Right cardiac atrium (tissue), 5 donors: ENCODE data around the gene PPFIBP1. TPM values are rescaled to one million over a fixed set of nuclear protein-coding genes. Genes with fewer than 3 reads are reported as not detected.

Experiments used
- ATAC-seq, 2 donors: fragments of 200-7000 bp; cut with Tn5 transposase; one replicate each; pipeline versions ENCODE4 v1.8.0 to v1.9.1; 2020; ENCODE audit warnings: moderate library complexity in 2 of 2, mild to moderate bottlenecking in 1 of 2
- DNase-seq, 3 donors: peaks; one replicate each; pipeline ENCODE4 v3.0.0-alpha.2; 2020
- H3K27ac ChIP-seq: one replicate; pipeline ENCODE4 v1.5.1; 2013; ENCODE audit warnings: mild to moderate bottlenecking, low read length, control low read depth, moderate library complexity
- H3K27me3 ChIP-seq: one replicate; pipeline ENCODE4 v1.6.1; 2013; ENCODE audit not compliant: control insufficient read depth, insufficient read depth
- H3K4me1 ChIP-seq: one replicate; pipeline ENCODE4 v1.6.1; 2013; ENCODE audit warnings: low read length; ENCODE audit not compliant: control insufficient read depth, insufficient read depth
- H3K4me3 ChIP-seq: one replicate; pipeline ENCODE4 v1.5.1; 2013; ENCODE audit warnings: low read length, control low read depth
- H3K9me3 ChIP-seq: one replicate; pipeline ENCODE4 v1.6.1; 2013; ENCODE audit warnings: low read length; ENCODE audit not compliant: control insufficient read depth
- WGBS: extraction: QIAGEN DNeasy Blood & Tissue Kit; methylation state at CpG from one replicate; pipeline ENCODE4 v1.1.7; 2013; 5-methylcytosine and 5-hydroxymethylcytosine counted together
- intact Hi-C, 4 donors: fragments of 100-400 bp; cut with DNase I; formaldehyde crosslinking; loops; one replicate each; pipeline versions ENCODE4 v1.11.0 to v1.14.0; 2022 to 2023
- polyA plus RNA-seq: library from polyadenylated mRNA; stranded (reverse); fragments of 200-250 nt; gene quantifications from one replicate; pipeline ENCODE4 v1.2.3, GENCODE V29; 2013
- total RNA-seq, 4 donors: library from RNA; stranded (reverse); fragmentation: NEBNext Ultra II Directional; extraction: Animal tissue kit (Norgen Biotek cat#: 25700); gene quantifications; one replicate each; pipeline ENCODE4 v1.2.1, GENCODE V29; 2021
- donor health status: healthy with polysubstance abuse.
- donor health status: DM: no; HTN: yes; CAD: no.
- donor health status: DM: no; HTN: no; CAD: no.
- donor health status: DM: no; HTN: yes; CAD: no; lungs with severe emphysema.
- donor health status: DM: yes; HTN: yes; CAD: no.

The PPFIBP1 gene
- total and polyA plus RNA-seq, 5 donors = 26.4 to 176 (median 88.7) TPM

DNA sequence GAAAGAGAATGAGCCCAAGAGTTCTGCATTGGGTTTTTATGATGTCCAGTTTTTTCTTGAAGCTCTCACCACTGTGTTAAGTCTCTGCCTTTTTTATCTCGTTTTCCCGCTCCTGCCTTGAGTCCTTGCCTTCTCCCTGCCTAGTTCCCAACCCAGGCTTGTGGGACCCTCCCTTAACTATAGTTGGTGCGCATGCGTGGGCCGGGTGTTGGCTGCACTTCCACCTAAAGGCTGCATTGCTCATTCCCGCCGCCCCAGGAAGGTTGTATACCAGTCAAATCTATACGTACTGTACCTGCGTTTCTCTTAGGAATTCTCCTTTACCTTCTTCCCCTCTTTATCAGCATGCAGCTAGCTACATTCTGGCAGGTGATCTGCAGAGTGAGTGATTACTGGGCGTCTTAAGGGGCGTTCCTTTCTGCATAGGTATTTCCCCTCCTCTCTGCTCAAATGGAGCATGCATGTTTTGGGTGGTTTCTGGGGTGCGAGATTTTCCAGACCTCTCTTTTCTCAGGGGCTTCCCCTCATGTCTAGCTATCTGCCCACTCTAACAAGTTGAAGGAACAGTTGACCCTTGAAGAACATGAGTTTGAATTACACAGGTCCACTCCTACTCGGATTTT, 165.7 kb downstream of the PPFIBP1 start:
- 94% methylated on average over 13 of the region's 13 CpGs for WGBS
- Histone ChIP-seq H3K27me3 (no peaks in the 10 kb centered on the region), H3K9me3 (no peaks in the 10 kb centered on the region), H3K4me1 (no peaks in the 10 kb centered on the region), H3K27ac (no peak overlapping the region), H3K4me3 (no peak overlapping the region)
- DNase-seq = no peak
- peak in 1 of 2 donors; percentile 13 for ATAC-seq
- intact Hi-C loops = no loop called here

DNA sequence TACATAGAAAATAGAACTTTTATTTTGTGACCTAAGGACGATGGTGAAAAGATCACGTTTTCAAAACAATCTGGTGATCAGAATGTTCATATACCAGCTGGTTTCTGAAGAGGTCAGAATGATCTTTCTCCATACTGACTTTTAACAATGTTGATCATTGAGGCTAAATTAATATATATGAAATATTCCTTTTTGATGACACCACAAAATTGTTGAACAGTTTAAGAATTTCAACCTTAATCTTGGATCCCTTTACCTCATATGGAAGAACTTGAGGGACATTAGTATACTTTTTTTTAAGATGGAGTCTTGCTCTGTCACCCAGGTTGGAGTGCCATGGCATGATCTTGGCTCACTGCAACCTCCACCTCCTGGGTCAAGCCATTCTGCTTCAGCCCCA, 169.4 kb downstream of the PPFIBP1 start:
- H3K4me1 ChIP-seq = no peaks in the 10 kb centered on the region
- no peaks in the 10 kb centered on the region for H3K9me3 ChIP-seq
- intact Hi-C loops = no loop called here
- DNase-seq = no peak
- no peak overlapping the region for H3K27ac ChIP-seq
- no peak for ATAC-seq
- no peaks in the 10 kb centered on the region for H3K27me3 ChIP-seq
- H3K4me3 ChIP-seq = no peak overlapping the region
- 85% methylated on average over 2 of the region's 2 CpGs for WGBS

DNA sequence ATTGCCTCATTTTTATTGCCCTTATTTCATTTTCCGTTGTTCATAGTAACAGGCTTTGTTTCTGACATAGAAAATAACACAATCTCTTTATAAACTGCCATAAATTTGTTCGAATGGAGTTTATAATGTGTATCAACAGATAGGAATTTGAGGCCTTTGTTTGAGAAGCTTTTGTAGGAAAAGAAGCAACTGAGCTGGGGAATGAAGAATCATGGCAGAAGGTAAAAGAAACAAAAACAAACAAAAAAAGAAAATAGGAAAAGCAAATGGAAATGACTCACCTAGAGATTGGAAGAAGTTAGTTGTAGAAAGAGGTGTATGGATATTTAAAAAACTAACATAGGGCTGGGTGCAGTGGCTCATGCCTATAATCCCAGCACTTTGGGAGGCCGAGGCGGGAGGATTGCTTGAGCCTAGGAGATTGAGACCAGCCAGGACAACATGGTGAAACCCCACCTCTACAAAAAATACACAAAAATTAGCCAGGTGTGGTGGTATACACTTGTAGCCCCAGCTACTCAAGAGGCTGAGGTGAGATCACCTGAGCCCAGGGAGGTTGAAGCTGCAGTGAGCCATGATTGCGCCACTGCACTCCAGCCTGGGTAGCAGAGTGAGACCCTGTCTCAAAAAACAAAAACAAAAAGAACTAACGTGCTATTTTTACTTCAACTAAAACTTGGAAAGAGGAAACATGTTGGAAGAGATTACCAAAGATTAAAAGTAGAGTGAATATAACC, 171.7 kb downstream of the PPFIBP1 start:
- Histone ChIP-seq H3K4me1 (no peaks in the 10 kb centered on the region), H3K4me3 (no peak overlapping the region), H3K27ac (no peak overlapping the region), H3K27me3 (no peaks in the 10 kb centered on the region), H3K9me3 (no peaks in the 10 kb centered on the region)
- 87% methylated on average over 6 of the region's 6 CpGs for WGBS
- intact Hi-C loops = no loop called here
- no peak for DNase-seq
- no peak for ATAC-seq

DNA sequence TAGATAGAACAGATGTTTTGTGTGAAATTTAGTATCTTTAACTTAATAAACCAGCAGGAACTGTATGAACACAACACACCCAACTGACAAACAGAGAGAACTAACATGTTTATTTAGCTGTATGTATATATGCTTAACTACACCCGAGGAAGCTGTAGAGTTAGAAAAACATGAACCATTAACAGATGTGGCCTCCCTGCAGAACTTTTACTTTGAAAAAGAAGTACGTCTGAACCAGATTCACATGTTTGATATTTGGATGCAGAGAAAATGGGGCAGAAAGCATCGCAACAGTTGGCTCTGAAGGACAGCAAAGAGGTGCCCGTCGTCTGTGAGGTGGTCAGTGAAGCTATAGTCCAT, 172.3 kb downstream of the PPFIBP1 start, which contains the start of gene REP15:
Gene REP15, plus strand, starts transcription at position 155 of the 360 bp plus-strand sequence. Its CDS starts 116 bp downstream, at position 271.
- Histone ChIP-seq H3K27me3 (no peaks in the 10 kb centered on the region), H3K4me1 (no peaks in the 10 kb centered on the region), H3K4me3 (no peak within 1 kb of the TSS), H3K9me3 (no peaks in the 10 kb centered on the region), H3K27ac (no peak within 1 kb of the TSS)
- DNase-seq (no peak), ATAC-seq (no peak)
- intact Hi-C loops = no loop called here
- 82% methylated on average over 5 of the region's 5 CpGs for WGBS

DNA sequence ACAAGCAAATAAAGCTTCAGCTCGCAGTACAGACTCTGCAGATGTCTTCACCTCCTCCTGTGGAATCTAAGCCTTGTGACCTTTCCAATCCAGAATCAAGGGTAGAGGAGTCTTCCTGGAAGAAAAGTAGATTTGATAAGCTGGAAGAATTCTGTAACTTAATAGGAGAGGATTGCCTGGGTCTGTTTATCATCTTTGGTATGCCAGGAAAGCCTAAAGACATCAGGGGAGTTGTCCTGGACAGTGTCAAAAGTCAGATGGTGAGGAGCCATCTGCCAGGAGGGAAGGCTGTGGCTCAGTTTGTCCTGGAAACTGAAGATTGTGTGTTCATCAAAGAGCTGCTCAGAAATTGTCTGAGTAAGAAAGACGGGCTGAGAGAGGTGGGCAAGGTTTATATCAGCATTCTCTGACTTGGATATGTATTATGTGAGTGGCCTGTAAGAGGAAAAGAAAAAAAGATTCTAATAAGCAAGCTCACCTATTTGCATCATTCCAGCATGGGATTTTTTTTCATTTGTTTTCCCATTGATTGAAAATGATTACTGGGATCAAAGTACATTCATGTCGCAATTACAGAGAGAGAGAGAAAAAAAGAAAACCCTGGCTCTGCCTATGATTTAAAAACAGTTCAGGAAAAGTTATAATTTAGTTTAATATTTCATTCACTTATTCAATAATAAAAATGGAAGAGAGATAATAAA, 173.0 kb downstream of the PPFIBP1 start:
- Histone ChIP-seq H3K9me3 (no peaks in the 10 kb centered on the region), H3K4me1 (no peaks in the 10 kb centered on the region), H3K27ac (no peak overlapping the region), H3K4me3 (no peak overlapping the region), H3K27me3 (no peaks in the 10 kb centered on the region)
- ATAC-seq = no peak
- intact Hi-C loops = no loop called here
- no peak for DNase-seq
- WGBS = 81% methylated on average over 3 of the region's 3 CpGs

DNA sequence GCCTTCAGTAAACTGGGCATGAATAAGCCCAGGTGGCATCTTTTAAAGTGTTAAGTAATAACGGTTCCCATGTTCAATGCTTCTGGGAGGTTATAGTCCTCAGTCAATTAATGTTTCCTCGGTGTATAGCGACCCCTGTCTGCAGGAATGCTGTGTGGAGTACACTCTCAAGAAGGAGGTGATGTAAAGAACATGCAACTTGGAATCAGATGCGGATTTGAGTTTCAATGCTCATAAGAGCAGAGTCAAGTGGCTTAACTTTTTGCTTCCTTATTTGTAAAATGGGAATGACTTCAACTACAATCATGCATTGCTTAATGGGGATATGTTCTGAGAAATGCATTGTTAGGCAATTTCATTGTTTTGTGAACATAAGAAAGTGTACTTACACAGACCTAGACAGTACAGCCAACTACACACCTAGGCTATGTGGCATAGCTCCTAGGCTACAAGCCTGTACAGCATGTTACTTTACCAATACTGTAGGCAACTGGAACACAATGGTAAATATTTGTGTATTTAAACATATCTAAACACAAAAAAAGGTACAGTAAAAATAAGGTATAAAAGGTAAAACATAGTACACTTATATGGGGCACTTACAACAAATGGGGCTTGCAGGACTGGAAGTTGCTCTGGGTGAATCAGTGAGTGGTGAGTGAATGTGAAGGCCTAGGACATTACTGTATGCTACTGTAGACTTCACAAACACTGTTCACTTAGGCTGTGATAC, 179.9 kb downstream of the PPFIBP1 start:
- peak; percentile 80 to 81 for ATAC-seq
- no peaks in the 10 kb centered on the region for H3K4me1 ChIP-seq
- 5% methylated on average over 4 of the region's 4 CpGs for WGBS
- peak in 2 of 3 donors; percentile 45 to 64 for DNase-seq
- H3K4me3 ChIP-seq = no peak overlapping the region
- no peaks in the 10 kb centered on the region for H3K27me3 ChIP-seq
- H3K27ac ChIP-seq = no peak overlapping the region
- intact Hi-C loops = no loop called here
- H3K9me3 ChIP-seq = no peaks in the 10 kb centered on the region

DNA sequence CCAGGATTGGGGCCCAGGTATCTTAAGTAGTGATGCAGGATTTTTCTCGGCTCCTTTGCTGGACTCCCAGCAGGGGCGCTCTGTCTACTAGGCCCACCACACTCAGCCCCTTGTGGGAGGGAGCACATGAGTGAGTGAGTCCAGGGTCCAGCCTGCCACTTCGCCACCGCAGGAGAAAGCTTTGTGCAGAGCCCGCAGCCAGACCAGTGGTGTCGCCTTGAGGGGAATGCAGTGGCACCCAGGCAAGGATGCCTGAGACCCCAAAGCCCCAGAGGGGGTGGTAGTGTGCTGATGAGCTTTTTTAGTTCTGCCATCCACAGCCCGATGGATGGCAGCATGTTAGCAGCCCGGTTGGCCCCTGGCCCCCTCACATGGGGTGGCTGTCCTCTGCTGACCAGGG, 181.3 kb downstream of the PPFIBP1 start:
- Histone ChIP-seq H3K4me1 (no peaks in the 10 kb centered on the region), H3K27ac (no peak overlapping the region), H3K27me3 (no peaks in the 10 kb centered on the region), H3K4me3 (no peak overlapping the region), H3K9me3 (no peaks in the 10 kb centered on the region)
- intact Hi-C loops = no loop called here
- DNase-seq (peak in 1 of 3 donors; percentile 42), ATAC-seq (no peak)
- WGBS = 85% methylated on average over 8 of the region's 8 CpGs

DNA sequence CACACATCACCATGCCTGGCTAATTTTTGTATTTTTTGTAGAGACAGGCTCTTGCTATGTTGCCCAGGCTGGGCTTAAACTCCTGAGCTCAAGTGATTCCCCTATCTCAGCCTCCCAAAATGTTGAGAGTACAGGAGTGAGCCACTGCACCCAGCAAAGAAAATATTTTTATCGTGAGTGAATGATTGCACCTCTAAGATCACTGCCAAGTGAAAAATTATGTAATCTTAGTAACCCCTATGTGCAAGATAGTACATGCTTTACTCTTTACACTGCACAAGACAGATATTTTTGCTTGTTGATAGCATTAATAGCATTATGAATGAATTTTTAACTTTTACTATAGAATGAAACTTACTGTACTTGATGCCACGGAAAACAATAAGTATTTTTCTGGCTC, 183.2 kb downstream of the PPFIBP1 start:
- peaks cover 2% of the 10 kb centered on the region for H3K4me1 ChIP-seq
- no peaks in the 10 kb centered on the region for H3K9me3 ChIP-seq
- ATAC-seq = no peak
- H3K27me3 ChIP-seq = no peaks in the 10 kb centered on the region
- WGBS = 78% methylated on average over 2 of the region's 2 CpGs
- intact Hi-C loops = no loop called here
- no peak overlapping the region for H3K4me3 ChIP-seq
- no peak for DNase-seq
- H3K27ac ChIP-seq = no peak overlapping the region

DNA sequence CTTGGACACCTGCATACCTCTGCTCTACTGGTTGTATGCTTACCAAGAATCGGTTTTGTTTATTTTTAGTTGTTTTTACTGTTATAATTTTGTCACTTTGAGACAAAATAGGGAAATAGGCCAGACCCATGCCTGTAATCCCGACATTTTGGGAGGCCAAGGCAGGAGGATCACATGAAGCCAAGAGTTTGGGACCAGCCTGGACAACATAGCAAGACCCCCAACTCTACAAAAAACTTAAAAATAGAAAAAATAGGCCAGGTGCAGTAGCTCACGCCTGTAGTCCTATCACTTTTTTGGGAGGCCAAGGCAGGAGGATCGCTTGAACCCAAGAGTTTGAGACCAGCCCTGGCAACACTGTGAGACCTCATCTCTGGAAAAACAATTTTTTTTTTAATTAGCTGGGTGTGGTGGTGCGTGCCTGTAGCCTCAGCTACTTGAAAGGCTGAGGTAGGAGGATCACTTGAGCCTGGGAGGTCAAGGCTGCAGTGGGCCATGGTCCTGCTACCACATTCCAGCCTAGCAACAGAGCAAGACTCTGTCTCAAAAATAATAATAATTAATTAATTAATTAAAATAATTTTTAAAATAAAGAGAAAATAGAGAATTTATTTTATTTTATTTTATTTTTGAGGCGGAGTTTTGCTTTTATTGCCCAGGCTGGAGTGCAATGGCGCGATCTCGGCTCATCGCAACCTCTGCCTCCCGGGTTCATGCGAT, 185.4 kb downstream of the PPFIBP1 start:
- DNase-seq = no peak
- Histone ChIP-seq H3K9me3 (no peaks in the 10 kb centered on the region), H3K4me3 (no peak overlapping the region), H3K4me1 (peaks cover 2% of the 10 kb centered on the region), H3K27ac (no peak overlapping the region), H3K27me3 (no peaks in the 10 kb centered on the region)
- no peak for ATAC-seq
- WGBS = 91% methylated on average over 12 of the region's 12 CpGs
- intact Hi-C loops = no loop called here

DNA sequence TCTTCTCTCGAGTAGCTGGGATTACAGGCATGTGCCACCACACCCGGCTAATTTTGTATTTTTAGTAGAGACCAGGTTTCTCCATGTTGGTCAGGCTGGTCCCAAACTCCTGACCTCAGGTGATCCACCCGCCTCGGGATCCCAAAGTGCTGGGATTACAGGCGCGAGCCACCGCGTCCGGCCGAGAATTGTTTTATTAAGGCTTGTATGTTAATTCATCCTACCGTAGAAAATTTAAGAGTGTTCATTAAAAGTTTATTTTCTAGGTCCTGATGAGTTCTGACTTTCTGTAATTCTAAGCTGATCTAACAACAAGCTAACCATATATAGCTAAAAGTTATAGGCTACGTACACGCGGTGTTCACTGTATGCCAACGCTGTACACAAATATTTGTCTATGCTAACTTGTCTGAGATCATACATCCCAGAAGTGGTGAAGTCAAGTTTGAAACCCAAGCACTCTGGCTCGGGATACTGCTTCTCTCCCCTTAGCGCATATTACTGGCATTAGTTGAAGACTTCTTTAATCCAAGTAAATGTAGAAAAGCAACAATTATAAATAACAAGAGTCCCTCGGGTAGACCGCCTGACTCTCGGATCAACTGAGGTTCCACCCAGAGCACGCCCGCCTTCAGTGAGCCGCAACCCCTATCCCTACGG, 186.1 kb downstream of the PPFIBP1 start:
- H3K27ac ChIP-seq = peak overlapping the region; percentile 67
- peak overlapping the region; percentile 69 for H3K4me3 ChIP-seq
- 16% methylated on average over 24 of the region's 24 CpGs for WGBS
- peaks cover 2% of the 10 kb centered on the region for H3K4me1 ChIP-seq
- DNase-seq = peak in 1 of 3 donors; percentile 58
- peak; percentile 55 to 59 for ATAC-seq
- H3K27me3 ChIP-seq = no peaks in the 10 kb centered on the region
- intact Hi-C loops = no loop called here
- no peaks in the 10 kb centered on the region for H3K9me3 ChIP-seq
